Measurements from ENCODE around the gene NME7. TPM values are rescaled to one million over a fixed set of nuclear protein-coding genes. Genes with fewer than 3 reads are reported as not detected.

Gene NME7
- total RNA-seq, 1 experiment from 2014 or later, result 30.3 TPM

DNA sequence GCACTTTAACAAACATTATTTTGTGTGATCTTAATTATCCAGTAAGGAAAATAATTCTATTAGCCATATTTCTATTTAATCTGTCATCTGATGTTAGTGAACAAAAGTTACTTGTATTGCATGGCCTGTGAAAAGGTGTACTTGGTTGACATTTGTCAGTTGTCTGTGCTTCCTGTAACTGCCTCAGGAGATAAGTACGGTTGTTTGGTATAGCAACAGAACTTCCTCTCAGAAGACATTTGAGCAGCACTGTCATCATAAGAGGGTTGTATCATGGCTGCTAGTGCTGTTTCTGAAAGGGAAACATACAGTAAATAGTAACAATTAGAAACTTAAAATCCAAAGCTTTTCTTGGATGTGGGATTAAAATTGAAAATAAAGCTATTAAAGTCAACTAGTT, 3.8 kb upstream of the NME7 start:
- TF ChIP-seq, protein P1, sequence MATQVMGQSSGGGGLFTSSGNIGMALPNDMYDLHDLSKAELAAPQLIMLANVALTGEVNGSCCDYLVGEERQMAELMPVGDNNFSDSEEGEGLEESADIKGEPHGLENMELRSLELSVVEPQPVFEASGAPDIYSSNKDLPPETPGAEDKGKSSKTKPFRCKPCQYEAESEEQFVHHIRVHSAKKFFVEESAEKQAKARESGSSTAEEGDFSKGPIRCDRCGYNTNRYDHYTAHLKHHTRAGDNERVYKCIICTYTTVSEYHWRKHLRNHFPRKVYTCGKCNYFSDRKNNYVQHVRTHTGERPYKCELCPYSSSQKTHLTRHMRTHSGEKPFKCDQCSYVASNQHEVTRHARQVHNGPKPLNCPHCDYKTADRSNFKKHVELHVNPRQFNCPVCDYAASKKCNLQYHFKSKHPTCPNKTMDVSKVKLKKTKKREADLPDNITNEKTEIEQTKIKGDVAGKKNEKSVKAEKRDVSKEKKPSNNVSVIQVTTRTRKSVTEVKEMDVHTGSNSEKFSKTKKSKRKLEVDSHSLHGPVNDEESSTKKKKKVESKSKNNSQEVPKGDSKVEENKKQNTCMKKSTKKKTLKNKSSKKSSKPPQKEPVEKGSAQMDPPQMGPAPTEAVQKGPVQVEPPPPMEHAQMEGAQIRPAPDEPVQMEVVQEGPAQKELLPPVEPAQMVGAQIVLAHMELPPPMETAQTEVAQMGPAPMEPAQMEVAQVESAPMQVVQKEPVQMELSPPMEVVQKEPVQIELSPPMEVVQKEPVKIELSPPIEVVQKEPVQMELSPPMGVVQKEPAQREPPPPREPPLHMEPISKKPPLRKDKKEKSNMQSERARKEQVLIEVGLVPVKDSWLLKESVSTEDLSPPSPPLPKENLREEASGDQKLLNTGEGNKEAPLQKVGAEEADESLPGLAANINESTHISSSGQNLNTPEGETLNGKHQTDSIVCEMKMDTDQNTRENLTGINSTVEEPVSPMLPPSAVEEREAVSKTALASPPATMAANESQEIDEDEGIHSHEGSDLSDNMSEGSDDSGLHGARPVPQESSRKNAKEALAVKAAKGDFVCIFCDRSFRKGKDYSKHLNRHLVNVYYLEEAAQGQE (IDR thresholded peaks at IDR 0.05; ENCODE audit: insufficient read depth in 1 of 2, low read depth in 2 of 2, low read length in 1 of 2), result no peak
- no peak for TF ChIP-seq TCF7L2 (IDR thresholded peaks at IDR 0.05; ENCODE audit: low read depth, low read length)
- no peak for TF ChIP-seq SIN3A (IDR thresholded peaks at IDR 0.05; ENCODE audit: borderline replicate concordance, insufficient read depth, low read depth, low read length)
- TF ChIP-seq, protein P2, sequence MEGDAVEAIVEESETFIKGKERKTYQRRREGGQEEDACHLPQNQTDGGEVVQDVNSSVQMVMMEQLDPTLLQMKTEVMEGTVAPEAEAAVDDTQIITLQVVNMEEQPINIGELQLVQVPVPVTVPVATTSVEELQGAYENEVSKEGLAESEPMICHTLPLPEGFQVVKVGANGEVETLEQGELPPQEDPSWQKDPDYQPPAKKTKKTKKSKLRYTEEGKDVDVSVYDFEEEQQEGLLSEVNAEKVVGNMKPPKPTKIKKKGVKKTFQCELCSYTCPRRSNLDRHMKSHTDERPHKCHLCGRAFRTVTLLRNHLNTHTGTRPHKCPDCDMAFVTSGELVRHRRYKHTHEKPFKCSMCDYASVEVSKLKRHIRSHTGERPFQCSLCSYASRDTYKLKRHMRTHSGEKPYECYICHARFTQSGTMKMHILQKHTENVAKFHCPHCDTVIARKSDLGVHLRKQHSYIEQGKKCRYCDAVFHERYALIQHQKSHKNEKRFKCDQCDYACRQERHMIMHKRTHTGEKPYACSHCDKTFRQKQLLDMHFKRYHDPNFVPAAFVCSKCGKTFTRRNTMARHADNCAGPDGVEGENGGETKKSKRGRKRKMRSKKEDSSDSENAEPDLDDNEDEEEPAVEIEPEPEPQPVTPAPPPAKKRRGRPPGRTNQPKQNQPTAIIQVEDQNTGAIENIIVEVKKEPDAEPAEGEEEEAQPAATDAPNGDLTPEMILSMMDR (IDR thresholded peaks at IDR 0.05), result no peak
- no peak for TF ChIP-seq POLR2AphosphoS5 (IDR thresholded peaks at IDR 0.05; ENCODE audit: low read depth, low read length)
- intact Hi-C loops (cut with micrococcal nuclease; ENCODE audit: unreplicated experiment) (no loop called here), in situ Hi-C loops (cut with HindIII; ENCODE audit: low pct_unique_long_range_greater_than_20kb, low sequenced_read_pairs) (no loop called here)
- BruUV-seq (replicated peaks), result no TSS peak
- DNase-seq (ENCODE audit: low read depth, low spot score), result no peak
- ATAC-seq, result no peak
- ChIA-PET CTCF (no interaction called here), POLR2A (no interaction called here)
- Histone ChIP-seq H3K4me1 (ENCODE audit: control insufficient read depth, insufficient read depth, low read length) (peaks cover 5% of the 10 kb centered on the region; the same call in 1 of the 2 replicates), H3K27me3 (ENCODE audit: control insufficient read depth, insufficient read depth, low read length) (no peaks in the 10 kb centered on the region), H3K27ac (ENCODE audit: low read length) (no peak overlapping the region), H3K4me3 (ENCODE audit: low read depth in 2 of 2, low read length in 2 of 2) (no peak overlapping the region), H3K36me3 (ENCODE audit: control insufficient read depth, insufficient read depth, low read length) (peaks cover 58% of the 10 kb centered on the region), H3K9me3 (ENCODE audit: control insufficient read depth, insufficient read depth, low read depth, low read length) (no peaks in the 10 kb centered on the region)

DNA sequence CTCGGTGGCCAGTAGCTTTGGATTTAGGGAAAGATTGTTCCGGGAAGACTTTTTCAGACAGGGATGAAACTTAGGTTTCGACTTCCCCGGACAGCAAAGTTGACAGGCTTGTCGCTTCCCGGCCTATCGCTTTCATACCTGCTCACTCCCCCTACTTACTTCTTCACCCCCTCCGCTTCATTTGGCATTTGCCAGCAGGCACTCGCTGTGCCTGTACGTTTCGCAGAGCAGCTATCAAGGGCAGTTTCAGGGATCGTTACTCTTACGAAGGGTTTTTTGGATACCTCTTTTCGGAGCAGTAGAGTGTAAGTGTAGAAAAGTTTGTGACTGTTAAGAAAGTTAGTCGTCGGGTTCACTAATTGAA, 791 bp upstream of the NME7 start:
- peaks cover 41% of the 10 kb centered on the region for H3K36me3 ChIP-seq (ENCODE audit: control insufficient read depth, insufficient read depth, low read length)
- DNase-seq (ENCODE audit: low read depth, low spot score) (no peak), ATAC-seq (peak; percentile 5; the same call in 1 of the 2 replicates)
- in situ Hi-C loops (cut with HindIII; ENCODE audit: low pct_unique_long_range_greater_than_20kb, low sequenced_read_pairs), result no loop called here
- H3K27ac ChIP-seq (ENCODE audit: low read length), result peak overlapping the region; percentile 100
- ChIA-PET POLR2A (interaction anchor here (0.6 kb wide), 1 partner anchor 744 kb away, joined by 3 read pairs; no protein-coding TSS in a partner anchor), CTCF (no interaction called here)
- peaks cover 12% of the 10 kb centered on the region; the same call in 1 of the 2 replicates for H3K4me1 ChIP-seq (ENCODE audit: control insufficient read depth, insufficient read depth, low read length)
- H3K4me3 ChIP-seq (ENCODE audit: low read depth in 2 of 2, low read length in 2 of 2), result peak overlapping the region; percentile 91 to 99
- BruUV-seq (replicated peaks), result TSS peak; percentile 81
- H3K9me3 ChIP-seq (ENCODE audit: control insufficient read depth, insufficient read depth, low read depth, low read length), result no peaks in the 10 kb centered on the region
- TF ChIP-seq TCF7L2 (IDR thresholded peaks at IDR 0.05; ENCODE audit: low read depth, low read length) (no peak), SIN3A (IDR thresholded peaks at IDR 0.05; ENCODE audit: borderline replicate concordance, insufficient read depth, low read depth, low read length) (no peak), POLR2AphosphoS5 (IDR thresholded peaks at IDR 0.05; ENCODE audit: low read depth, low read length) (no peak)
- TF ChIP-seq, protein P2 (IDR thresholded peaks at IDR 0.05), result no peak
- TF ChIP-seq, protein P1 (IDR thresholded peaks at IDR 0.05; ENCODE audit: insufficient read depth in 1 of 2, low read depth in 2 of 2, low read length in 1 of 2), result no peak
- intact Hi-C loops (cut with micrococcal nuclease; ENCODE audit: unreplicated experiment), result loop anchor here (5.0 kb wide), 1 partner anchor 119 kb away; the partner anchor contains the start of gene SLC19A2
- H3K27me3 ChIP-seq (ENCODE audit: control insufficient read depth, insufficient read depth, low read length), result no peaks in the 10 kb centered on the region
